ENCODE data around the gene PPP1R11. TPM values are rescaled to one million over a fixed set of nuclear protein-coding genes. Genes with fewer than 3 reads are reported as not detected.

PPP1R11 gene
- total RNA-seq, 2 donors from 2014 or later, result 54.1 to 63.1 TPM

GRCh38 chr6:30042476-30042875 lies 24.5 kb upstream of the PPP1R11 start:
- no peaks in the 10 kb centered on the region for H3K27me3 Mint-ChIP-seq (ENCODE audit: low read depth)
- no peaks in the 10 kb centered on the region for H3K9me3 Mint-ChIP-seq
- no peak overlapping the region for H3K27ac Mint-ChIP-seq
- H3K4me3 Mint-ChIP-seq, result no peak overlapping the region
- no peak for DNase-seq
- no peaks in the 10 kb centered on the region for H3K36me3 Mint-ChIP-seq (ENCODE audit: insufficient read depth in 2 of 2)
- ATAC-seq (replicated peaks in 1 of 2), result no peak
- peaks cover 19% of the 10 kb centered on the region for H3K4me1 Mint-ChIP-seq (ENCODE audit: low read depth)

GRCh38 chr6:30042914-30043313 lies 24.1 kb upstream of the PPP1R11 start:
- Mint-ChIP-seq H3K27ac (no peak overlapping the region), H3K4me1 (ENCODE audit: low read depth) (peaks cover 19% of the 10 kb centered on the region), H3K4me3 (no peak overlapping the region), H3K36me3 (ENCODE audit: insufficient read depth in 2 of 2) (no peaks in the 10 kb centered on the region), H3K9me3 (no peaks in the 10 kb centered on the region), H3K27me3 (ENCODE audit: low read depth) (no peaks in the 10 kb centered on the region)
- DNase-seq (no peak), ATAC-seq (replicated peaks in 1 of 2) (no peak)

GRCh38 chr6:30043744-30044143 lies 23.3 kb upstream of the PPP1R11 start:
- DNase-seq (no peak), ATAC-seq (replicated peaks in 1 of 2) (no peak)
- Mint-ChIP-seq H3K9me3 (no peaks in the 10 kb centered on the region), H3K27ac (no peak overlapping the region), H3K36me3 (ENCODE audit: insufficient read depth in 2 of 2) (no peaks in the 10 kb centered on the region), H3K27me3 (ENCODE audit: low read depth) (no peaks in the 10 kb centered on the region), H3K4me3 (no peak overlapping the region), H3K4me1 (ENCODE audit: low read depth) (peaks cover 19% of the 10 kb centered on the region)

GRCh38 chr6:30044630-30045029 lies 22.4 kb upstream of the PPP1R11 start:
- H3K4me1 Mint-ChIP-seq (ENCODE audit: low read depth), result peaks cover 19% of the 10 kb centered on the region
- H3K9me3 Mint-ChIP-seq, result no peaks in the 10 kb centered on the region
- DNase-seq (no peak), ATAC-seq (replicated peaks in 1 of 2) (no peak)
- H3K27ac Mint-ChIP-seq, result no peak overlapping the region
- H3K36me3 Mint-ChIP-seq (ENCODE audit: insufficient read depth in 2 of 2), result peaks cover 0 to 1% of the 10 kb centered on the region in 2 donors
- H3K4me3 Mint-ChIP-seq, result no peak overlapping the region
- no peaks in the 10 kb centered on the region for H3K27me3 Mint-ChIP-seq (ENCODE audit: low read depth)

- Mint-ChIP-seq H3K27ac (no peak overlapping the region), H3K9me3 (no peaks in the 10 kb centered on the region), H3K36me3 (ENCODE audit: insufficient read depth in 2 of 2) (peaks cover 0 to 3% of the 10 kb centered on the region in 2 donors), H3K4me3 (no peak overlapping the region), H3K27me3 (ENCODE audit: low read depth) (no peaks in the 10 kb centered on the region), H3K4me1 (ENCODE audit: low read depth) (peaks cover 18% of the 10 kb centered on the region)
- no peak for DNase-seq
- no peak for ATAC-seq (replicated peaks in 1 of 2)
Observed at GRCh38 chr6:30047220-30047619, 19.8 kb upstream of the PPP1R11 start.

GRCh38 chr6:30053682-30054081 lies 13.3 kb upstream of the PPP1R11 start:
- no peaks in the 10 kb centered on the region for H3K27me3 Mint-ChIP-seq (ENCODE audit: low read depth)
- peaks cover 0 to 4% of the 10 kb centered on the region in 2 donors for H3K36me3 Mint-ChIP-seq (ENCODE audit: insufficient read depth in 2 of 2)
- no peak for ATAC-seq (replicated peaks in 1 of 2)

GRCh38 chr6:30055513-30055912 lies 11.5 kb upstream of the PPP1R11 start:
- H3K36me3 Mint-ChIP-seq (ENCODE audit: insufficient read depth in 2 of 2), result peaks cover 0 to 1% of the 10 kb centered on the region in 2 donors
- no peaks in the 10 kb centered on the region for H3K9me3 Mint-ChIP-seq
- DNase-seq (no peak), ATAC-seq (replicated peaks in 1 of 2) (no peak)
- H3K27me3 Mint-ChIP-seq (ENCODE audit: low read depth), result no peaks in the 10 kb centered on the region
- H3K4me3 Mint-ChIP-seq, result no peak overlapping the region
- no peak overlapping the region for H3K27ac Mint-ChIP-seq
- H3K4me1 Mint-ChIP-seq (ENCODE audit: low read depth), result peaks cover 8% of the 10 kb centered on the region

More at GRCh38 chr6:30053682-30054081, 13.3 kb upstream of the PPP1R11 start:
- Mint-ChIP-seq H3K4me3 (no peak overlapping the region), H3K9me3 (no peaks in the 10 kb centered on the region), H3K27ac (no peak overlapping the region), H3K4me1 (ENCODE audit: low read depth) (no peaks in the 10 kb centered on the region)
- DNase-seq, result no peak

- Mint-ChIP-seq H3K27me3 (ENCODE audit: low read depth) (no peaks in the 10 kb centered on the region), H3K36me3 (ENCODE audit: insufficient read depth in 2 of 2) (peaks cover 10 to 19% of the 10 kb centered on the region in 2 donors), H3K9me3 (peaks cover 0 to 1% of the 10 kb centered on the region in 2 donors), H3K4me1 (ENCODE audit: low read depth) (peaks cover 24% of the 10 kb centered on the region), H3K4me3 (peak overlapping the region; percentile 93 to 94), H3K27ac (peak overlapping the region; percentile 94)
- DNase-seq (peak; percentile 31 to 37), ATAC-seq (replicated peaks in 1 of 2) (peak; percentile 14 to 31)
Observed at GRCh38 chr6:30060606-30061091, 6.3 kb upstream of the PPP1R11 start.

GRCh38 chr6:30061092-30061857 lies 5.7 kb upstream of the PPP1R11 start, which contains the start of gene POLR1H:
TSS of gene POLR1H (plus strand) at chr6:30061265. CDS start at chr6:30061525, 260 bp downstream.
- peak within 1 kb of the TSS; percentile 93 to 94 for H3K4me3 Mint-ChIP-seq
- peak; percentile 86 to 88 for DNase-seq
- H3K27ac Mint-ChIP-seq, result peak within 1 kb of the TSS; percentile 94
- H3K9me3 Mint-ChIP-seq, result peaks cover 0 to 1% of the 10 kb centered on the region in 2 donors
- peaks cover 10 to 19% of the 10 kb centered on the region in 2 donors for H3K36me3 Mint-ChIP-seq (ENCODE audit: insufficient read depth in 2 of 2)
- H3K4me1 Mint-ChIP-seq (ENCODE audit: low read depth), result peaks cover 30% of the 10 kb centered on the region
- no peaks in the 10 kb centered on the region for H3K27me3 Mint-ChIP-seq (ENCODE audit: low read depth)
- peak; percentile 94 to 95 for ATAC-seq (replicated peaks in 1 of 2)

GRCh38 chr6:30061858-30062458 lies 5.0 kb upstream of the PPP1R11 start:
- peaks cover 32% of the 10 kb centered on the region for H3K4me1 Mint-ChIP-seq (ENCODE audit: low read depth)
- ATAC-seq (replicated peaks in 1 of 2) (peak; percentile 47 to 63), DNase-seq (peak in 1 of 2 donors; percentile 55)
- H3K27ac Mint-ChIP-seq, result peak overlapping the region; percentile 94
- H3K4me3 Mint-ChIP-seq, result peak overlapping the region; percentile 93 to 94
- no peaks in the 10 kb centered on the region for H3K27me3 Mint-ChIP-seq (ENCODE audit: low read depth)
- H3K9me3 Mint-ChIP-seq, result peaks cover 0 to 1% of the 10 kb centered on the region in 2 donors
- H3K36me3 Mint-ChIP-seq (ENCODE audit: insufficient read depth in 2 of 2), result peaks cover 10 to 19% of the 10 kb centered on the region in 2 donors

- ATAC-seq (replicated peaks in 1 of 2), result no peak
- H3K36me3 Mint-ChIP-seq (ENCODE audit: insufficient read depth in 2 of 2), result peaks cover 12 to 19% of the 10 kb centered on the region in 2 donors
- H3K4me3 Mint-ChIP-seq, result peak overlapping the region; percentile 93 to 94
- peak overlapping the region; percentile 94 for H3K27ac Mint-ChIP-seq
- H3K9me3 Mint-ChIP-seq, result peaks cover 0 to 1% of the 10 kb centered on the region in 2 donors
- DNase-seq, result no peak
- H3K27me3 Mint-ChIP-seq (ENCODE audit: low read depth), result no peaks in the 10 kb centered on the region
- H3K4me1 Mint-ChIP-seq (ENCODE audit: low read depth), result peaks cover 36% of the 10 kb centered on the region
Observed at GRCh38 chr6:30062471-30063178, 4.4 kb upstream of the PPP1R11 start.

- H3K27ac Mint-ChIP-seq, result peak overlapping the region; percentile 75
- peaks cover 0 to 1% of the 10 kb centered on the region in 2 donors for H3K9me3 Mint-ChIP-seq
- ATAC-seq (replicated peaks in 1 of 2), result no peak
- DNase-seq, result no peak
- H3K4me1 Mint-ChIP-seq (ENCODE audit: low read depth), result peaks cover 43% of the 10 kb centered on the region
- no peaks in the 10 kb centered on the region for H3K27me3 Mint-ChIP-seq (ENCODE audit: low read depth)
- peaks cover 12 to 19% of the 10 kb centered on the region in 2 donors for H3K36me3 Mint-ChIP-seq (ENCODE audit: insufficient read depth in 2 of 2)
- peak overlapping the region; percentile 14 to 66 for H3K4me3 Mint-ChIP-seq
Observed at GRCh38 chr6:30063315-30063714, 3.7 kb upstream of the PPP1R11 start.

- DNase-seq, result no peak
- Mint-ChIP-seq H3K27ac (peak overlapping the region; percentile 99), H3K4me3 (peak overlapping the region; percentile 93 to 99), H3K27me3 (ENCODE audit: low read depth) (peaks cover 12% of the 10 kb centered on the region), H3K4me1 (ENCODE audit: low read depth) (peaks cover 50% of the 10 kb centered on the region), H3K9me3 (peaks cover 0 to 1% of the 10 kb centered on the region in 2 donors), H3K36me3 (ENCODE audit: insufficient read depth in 2 of 2) (peaks cover 15 to 26% of the 10 kb centered on the region in 2 donors)
- ATAC-seq (replicated peaks in 1 of 2), result no peak
Observed at GRCh38 chr6:30066082-30066481, 916 bp upstream of the PPP1R11 start.
